DOHH2 (cell line): Measurements from ENCODE around the gene MBOAT7.

Experiments
- H3F3A ChIP-seq: fragments of 200-600 bp; sonication (generic), shearing (Covaris generic); 2 replicates; pipeline ENCODE4 v1.6.0; 2016; ENCODE audit warnings: antibody characterized with exemption, mild to moderate bottlenecking; ENCODE audit not compliant: control insufficient read depth, insufficient read depth
- H3K27ac ChIP-seq: fragments of 200-600 bp; sonication (generic); 2 replicates; pipeline ENCODE4 v1.5.1; 2014; ENCODE audit warnings: low read depth, mild to moderate bottlenecking, low read length, moderate library complexity
- H3K27me3 ChIP-seq: fragments of 200-600 bp; sonication (generic); 2 replicates; pipeline ENCODE4 v1.6.1; 2014; ENCODE audit warnings: mild to moderate bottlenecking, low read length, mixed read lengths; ENCODE audit not compliant: control insufficient read depth
- H3K36me3 ChIP-seq: fragments of 200-600 bp; sonication (generic); 2 replicates; pipeline ENCODE4 v1.6.1; 2014; ENCODE audit warnings: mild to moderate bottlenecking, low read length, moderate library complexity, mixed read lengths; ENCODE audit not compliant: control insufficient read depth
- H3K4me1 ChIP-seq: fragments of 200-600 bp; sonication (generic); 2 replicates; pipeline ENCODE4 v1.6.1; 2014; ENCODE audit warnings: mild to moderate bottlenecking, low read length, mixed read lengths; ENCODE audit not compliant: control insufficient read depth
- H3K4me2 ChIP-seq: fragments of 200-600 bp; sonication (generic); 2 replicates; pipeline ENCODE4 v1.6.0; 2014; ENCODE audit warnings: mild to moderate bottlenecking, low read length, moderate library complexity
- H3K4me3 ChIP-seq: fragments of 200-600 bp; sonication (generic); 2 replicates; pipeline ENCODE4 v1.5.1; 2014; ENCODE audit warnings: mild to moderate bottlenecking, low read length, mixed read lengths
- H3K79me2 ChIP-seq: fragments of 200-600 bp; sonication (generic); 2 replicates; pipeline ENCODE4 v1.6.1; 2014; ENCODE audit warnings: mild to moderate bottlenecking, low read length, mixed read lengths; ENCODE audit not compliant: control insufficient read depth
- H3K9me2 ChIP-seq: fragments of 200-600 bp; sonication (generic); replicated peaks from 2 replicates; pipeline ENCODE4 v1.6.1; 2014; ENCODE audit warnings: mild to moderate bottlenecking, low read length, mixed read lengths; ENCODE audit not compliant: control insufficient read depth
- H3K9me3 ChIP-seq: fragments of 200-600 bp; sonication (generic); 2 replicates; pipeline ENCODE4 v1.6.1; 2014; ENCODE audit warnings: antibody characterized with exemption, low read length, mixed read lengths; ENCODE audit not compliant: control insufficient read depth, insufficient read depth
- H4K20me1 ChIP-seq: fragments of 200-600 bp; sonication (generic); 2 replicates; pipeline ENCODE4 v1.6.0; 2014; ENCODE audit warnings: low read depth, mild to moderate bottlenecking, antibody characterized with exemption, low read length, moderate library complexity; ENCODE audit not compliant: control insufficient read depth, insufficient read depth
- EZH2phosphoT487 ChIP-seq: fragments of 200-600 bp; sonication (generic); IDR thresholded peaks from 2 replicates; pipeline ENCODE4 v1.6.1; 2017; ENCODE audit warnings: borderline replicate concordance, mild to moderate bottlenecking, antibody characterized with exemption, low read length, moderate library complexity, mixed read lengths
- TF ChIP-seq, protein P1 (sequence below): fragments of 200-600 bp; sonication (generic); IDR thresholded peaks from one replicate; pipeline ENCODE4 v1.5.1; 2014; ENCODE audit warnings: antibody characterized with exemption, mild to moderate bottlenecking, low read depth, low read length; ENCODE audit not compliant: poor library complexity, severe bottlenecking

Gene MBOAT7

DNA sequence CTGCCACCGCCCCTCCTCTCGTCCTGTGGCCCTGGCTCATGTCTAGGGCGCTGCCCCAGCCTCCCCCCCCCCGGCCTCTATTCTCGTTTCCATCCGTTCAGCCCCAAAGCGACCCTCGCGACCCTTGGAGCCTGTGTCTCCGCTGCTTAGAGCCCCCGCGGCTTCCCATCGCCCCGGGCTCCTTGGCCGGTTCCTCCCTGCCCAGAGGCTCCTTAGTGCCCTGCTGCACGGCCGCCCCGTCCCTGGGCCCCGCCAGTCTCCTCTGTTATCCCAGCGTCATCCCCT lies 61.0 kb downstream of the MBOAT7 start:
- Histone ChIP-seq H3K4me3 (no peak overlapping the region), H3K36me3 (peaks cover 62% of the 10 kb centered on the region), H3K4me2 (no peak overlapping the region), H3K79me2 (no peaks in the 10 kb centered on the region), H3K27ac (no peak overlapping the region), H3K9me2 (no peaks in the 10 kb centered on the region), H3K4me1 (no peaks in the 10 kb centered on the region), H3K27me3 (no peaks in the 10 kb centered on the region), H3K9me3 (no peaks in the 10 kb centered on the region), H3F3A (no peaks in the 10 kb centered on the region), H4K20me1 (0 out of 2 replicates have a peak, but pooled peaks cover 3% of the 10 kb centered on the region)
- TF ChIP-seq EZH2phosphoT487: no peak
- TF ChIP-seq, protein P1, sequence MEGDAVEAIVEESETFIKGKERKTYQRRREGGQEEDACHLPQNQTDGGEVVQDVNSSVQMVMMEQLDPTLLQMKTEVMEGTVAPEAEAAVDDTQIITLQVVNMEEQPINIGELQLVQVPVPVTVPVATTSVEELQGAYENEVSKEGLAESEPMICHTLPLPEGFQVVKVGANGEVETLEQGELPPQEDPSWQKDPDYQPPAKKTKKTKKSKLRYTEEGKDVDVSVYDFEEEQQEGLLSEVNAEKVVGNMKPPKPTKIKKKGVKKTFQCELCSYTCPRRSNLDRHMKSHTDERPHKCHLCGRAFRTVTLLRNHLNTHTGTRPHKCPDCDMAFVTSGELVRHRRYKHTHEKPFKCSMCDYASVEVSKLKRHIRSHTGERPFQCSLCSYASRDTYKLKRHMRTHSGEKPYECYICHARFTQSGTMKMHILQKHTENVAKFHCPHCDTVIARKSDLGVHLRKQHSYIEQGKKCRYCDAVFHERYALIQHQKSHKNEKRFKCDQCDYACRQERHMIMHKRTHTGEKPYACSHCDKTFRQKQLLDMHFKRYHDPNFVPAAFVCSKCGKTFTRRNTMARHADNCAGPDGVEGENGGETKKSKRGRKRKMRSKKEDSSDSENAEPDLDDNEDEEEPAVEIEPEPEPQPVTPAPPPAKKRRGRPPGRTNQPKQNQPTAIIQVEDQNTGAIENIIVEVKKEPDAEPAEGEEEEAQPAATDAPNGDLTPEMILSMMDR: no peak

- Histone ChIP-seq H4K20me1 (0 out of 2 replicates have a peak, but pooled peaks cover 3% of the 10 kb centered on the region), H3K36me3 (peaks cover 66% of the 10 kb centered on the region), H3F3A (no peaks in the 10 kb centered on the region), H3K4me1 (no peaks in the 10 kb centered on the region), H3K9me2 (no peaks in the 10 kb centered on the region), H3K79me2 (no peaks in the 10 kb centered on the region), H3K27me3 (no peaks in the 10 kb centered on the region), H3K9me3 (no peaks in the 10 kb centered on the region), H3K27ac (no peak overlapping the region), H3K4me3 (no peak overlapping the region), H3K4me2 (no peak overlapping the region)
- TF ChIP-seq, protein P1: no peak
- TF ChIP-seq EZH2phosphoT487: no peak
Measured at GRCh38 chr19:54127688-54128440, 61.5 kb downstream of the MBOAT7 start.

GRCh38 chr19:54125713-54126112 lies 63.7 kb downstream of the MBOAT7 start:
- Histone ChIP-seq H4K20me1 (no peaks in the 10 kb centered on the region), H3K36me3 (peaks cover 71% of the 10 kb centered on the region), H3F3A (no peaks in the 10 kb centered on the region), H3K79me2 (no peaks in the 10 kb centered on the region), H3K27me3 (no peaks in the 10 kb centered on the region), H3K4me1 (no peaks in the 10 kb centered on the region), H3K9me3 (no peaks in the 10 kb centered on the region), H3K27ac (no peak overlapping the region), H3K4me3 (no peak overlapping the region), H3K9me2 (no peaks in the 10 kb centered on the region), H3K4me2 (no peak overlapping the region)
- TF ChIP-seq EZH2phosphoT487: no peak
- TF ChIP-seq, protein P1: no peak
